Measurements from ENCODE around the gene FAM171A1.

Gene FAM171A1

GRCh38 chr10:15181576-15182156 lies 189.4 kb downstream of the FAM171A1 start:
- no peaks in the 10 kb centered on the region for H3K9me3 ChIP-seq (ENCODE audit: control insufficient read depth, low read length)
- WGBS, 2 experiments, result 91 to 92% methylated on average over 2 of the region's 2 CpGs
- H3K4me3 ChIP-seq (ENCODE audit: insufficient read depth, low read depth, low read length), result no peak overlapping the region
- no peaks in the 10 kb centered on the region for H3K27me3 ChIP-seq (ENCODE audit: control insufficient read depth, insufficient read depth, low read length, poor library complexity, severe bottlenecking)
- H3K36me3 ChIP-seq (ENCODE audit: control insufficient read depth, insufficient read depth, low read length), result no peaks in the 10 kb centered on the region
- no peaks in the 10 kb centered on the region for H3K4me1 ChIP-seq (ENCODE audit: control insufficient read depth, insufficient read depth, low read length)
- no peak overlapping the region for H3K27ac ChIP-seq (ENCODE audit: insufficient read depth, low read depth, low read length, poor library complexity, severe bottlenecking)

GRCh38 chr10:15180736-15181135 lies 190.4 kb downstream of the FAM171A1 start:
- no peak overlapping the region for H3K27ac ChIP-seq (ENCODE audit: insufficient read depth, low read depth, low read length, poor library complexity, severe bottlenecking)
- no peaks in the 10 kb centered on the region for H3K9me3 ChIP-seq (ENCODE audit: control insufficient read depth, low read length)
- H3K4me1 ChIP-seq (ENCODE audit: control insufficient read depth, insufficient read depth, low read length), result no peaks in the 10 kb centered on the region
- no peaks in the 10 kb centered on the region for H3K27me3 ChIP-seq (ENCODE audit: control insufficient read depth, insufficient read depth, low read length, poor library complexity, severe bottlenecking)
- WGBS, 2 experiments, result 86 to 88% methylated on average over 5 of the region's 5 CpGs
- H3K4me3 ChIP-seq (ENCODE audit: insufficient read depth, low read depth, low read length), result no peak overlapping the region
- H3K36me3 ChIP-seq (ENCODE audit: control insufficient read depth, insufficient read depth, low read length), result no peaks in the 10 kb centered on the region

GRCh38 chr10:15176269-15176668 lies 194.8 kb downstream of the FAM171A1 start:
- H3K4me1 ChIP-seq (ENCODE audit: control insufficient read depth, insufficient read depth, low read length), result no peaks in the 10 kb centered on the region
- H3K4me3 ChIP-seq (ENCODE audit: insufficient read depth, low read depth, low read length), result no peak overlapping the region
- H3K9me3 ChIP-seq (ENCODE audit: control insufficient read depth, low read length), result no peaks in the 10 kb centered on the region
- H3K27me3 ChIP-seq (ENCODE audit: control insufficient read depth, insufficient read depth, low read length, poor library complexity, severe bottlenecking), result no peaks in the 10 kb centered on the region
- WGBS, 2 experiments, result 83 to 94% methylated on average over 3 of the region's 3 CpGs
- H3K27ac ChIP-seq (ENCODE audit: insufficient read depth, low read depth, low read length, poor library complexity, severe bottlenecking), result no peak overlapping the region
- H3K36me3 ChIP-seq (ENCODE audit: control insufficient read depth, insufficient read depth, low read length), result no peaks in the 10 kb centered on the region

- no peak overlapping the region for H3K4me3 ChIP-seq (ENCODE audit: insufficient read depth, low read depth, low read length)
- H3K27me3 ChIP-seq (ENCODE audit: control insufficient read depth, insufficient read depth, low read length, poor library complexity, severe bottlenecking), result no peaks in the 10 kb centered on the region
- no peak overlapping the region for H3K27ac ChIP-seq (ENCODE audit: insufficient read depth, low read depth, low read length, poor library complexity, severe bottlenecking)
- 89 to 95% methylated on average over 6 of the region's 6 CpGs for WGBS, 2 experiments
- H3K4me1 ChIP-seq (ENCODE audit: control insufficient read depth, insufficient read depth, low read length), result no peaks in the 10 kb centered on the region
- H3K9me3 ChIP-seq (ENCODE audit: control insufficient read depth, low read length), result no peaks in the 10 kb centered on the region
- H3K36me3 ChIP-seq (ENCODE audit: control insufficient read depth, insufficient read depth, low read length), result no peaks in the 10 kb centered on the region
These were observed 195.5 kb downstream of the FAM171A1 start for GRCh38 chr10:15175587-15175986.

DNA sequence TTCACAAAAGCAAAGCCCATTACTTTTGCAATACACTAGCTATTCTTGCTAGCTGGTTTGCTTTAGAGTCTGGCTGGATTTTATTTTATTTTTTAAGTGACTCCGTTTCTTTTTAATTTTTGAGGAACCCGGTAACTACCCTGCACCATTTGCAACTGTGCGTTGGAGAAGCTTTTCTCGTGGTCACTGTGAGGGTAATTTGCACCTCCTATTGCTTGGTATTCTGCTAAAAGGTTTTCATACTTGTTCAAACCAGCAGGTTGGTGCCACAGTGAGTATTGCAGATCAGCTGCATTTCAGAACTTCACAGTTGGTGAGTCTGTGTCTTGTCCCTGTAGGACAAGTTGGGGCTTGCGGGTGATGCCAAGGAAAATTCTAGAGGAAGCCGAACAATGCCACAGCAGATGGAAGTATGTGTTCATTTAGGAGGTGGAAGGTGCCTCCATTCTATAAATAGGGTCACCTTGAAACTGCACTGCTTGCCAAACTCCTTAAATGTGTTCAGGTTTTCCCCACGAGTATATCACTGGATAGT lies 198.7 kb downstream of the FAM171A1 start:
- H3K9me3 ChIP-seq (ENCODE audit: control insufficient read depth, low read length), result no peaks in the 10 kb centered on the region

GRCh38 chr10:15169555-15170401 lies 201.3 kb downstream of the FAM171A1 start:
- Histone ChIP-seq H3K36me3 (ENCODE audit: control insufficient read depth, insufficient read depth, low read length) (no peaks in the 10 kb centered on the region), H3K27me3 (ENCODE audit: control insufficient read depth, insufficient read depth, low read length, poor library complexity, severe bottlenecking) (peaks cover 5% of the 10 kb centered on the region), H3K27ac (ENCODE audit: insufficient read depth, low read depth, low read length, poor library complexity, severe bottlenecking) (no peak overlapping the region), H3K9me3 (ENCODE audit: control insufficient read depth, low read length) (no peaks in the 10 kb centered on the region), H3K4me1 (ENCODE audit: control insufficient read depth, insufficient read depth, low read length) (peaks cover 13% of the 10 kb centered on the region), H3K4me3 (ENCODE audit: insufficient read depth, low read depth, low read length) (no peak overlapping the region)
- 91 to 92% methylated on average over 16 of the region's 16 CpGs for whole genome bisulfite sequencing, 2 experiments

More for the DNA sequence above, 198.7 kb downstream of the FAM171A1 start:
- no peaks in the 10 kb centered on the region for H3K36me3 ChIP-seq (ENCODE audit: control insufficient read depth, insufficient read depth, low read length)
- H3K27me3 ChIP-seq (ENCODE audit: control insufficient read depth, insufficient read depth, low read length, poor library complexity, severe bottlenecking), result peaks cover 5% of the 10 kb centered on the region
- no peak overlapping the region for H3K4me3 ChIP-seq (ENCODE audit: insufficient read depth, low read depth, low read length)
- peaks cover 4% of the 10 kb centered on the region for H3K4me1 ChIP-seq (ENCODE audit: control insufficient read depth, insufficient read depth, low read length)
- no peak overlapping the region for H3K27ac ChIP-seq (ENCODE audit: insufficient read depth, low read depth, low read length, poor library complexity, severe bottlenecking)
- 94 to 96% methylated on average over 6 of the region's 7 CpGs for WGBS, 2 experiments

DNA sequence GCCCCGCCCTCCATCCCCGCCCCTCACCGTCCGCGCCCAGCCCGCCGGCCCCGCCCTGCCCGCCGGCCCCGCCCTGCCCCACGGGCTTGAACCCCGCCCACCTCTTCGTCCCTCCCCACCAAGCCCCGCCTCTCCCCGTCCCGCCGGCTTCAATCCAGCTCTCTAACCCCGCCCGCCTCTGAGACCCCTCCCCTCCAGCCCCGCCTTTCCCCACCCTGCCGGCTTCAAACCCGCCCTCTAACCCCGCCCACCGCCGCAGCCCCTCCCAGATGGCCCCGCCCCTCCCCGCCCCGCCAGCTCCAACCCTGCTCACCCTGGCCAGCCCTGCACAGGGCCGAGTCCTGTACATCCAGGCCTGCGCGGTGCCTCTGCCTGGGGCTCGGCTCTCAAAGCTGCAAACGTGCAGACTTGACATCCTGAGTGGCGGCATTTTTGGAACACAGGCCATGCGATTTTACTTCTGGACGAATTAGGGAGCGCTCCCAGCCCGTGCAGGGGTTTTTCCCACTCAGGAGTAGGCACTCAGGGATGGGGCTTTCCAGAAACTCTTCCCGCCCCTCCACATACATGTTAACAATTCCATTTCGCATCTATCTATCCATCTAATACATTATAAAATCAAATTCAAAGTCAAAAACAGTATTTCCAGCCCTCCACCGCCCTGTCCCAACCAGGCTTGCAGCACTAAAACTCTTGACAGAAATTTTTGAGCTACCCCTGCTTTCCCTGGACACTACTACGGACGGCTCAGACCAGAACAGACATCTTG lies 202.1 kb downstream of the FAM171A1 start:
- H3K9me3 ChIP-seq (ENCODE audit: control insufficient read depth, low read length), result no peaks in the 10 kb centered on the region
- H3K27me3 ChIP-seq (ENCODE audit: control insufficient read depth, insufficient read depth, low read length, poor library complexity, severe bottlenecking), result peaks cover 5% of the 10 kb centered on the region
- WGBS, 2 experiments, result 15 to 25% methylated on average over 29 to 44 of the region's 44 CpGs
- H3K27ac ChIP-seq (ENCODE audit: insufficient read depth, low read depth, low read length, poor library complexity, severe bottlenecking), result no peak overlapping the region
- no peak overlapping the region for H3K4me3 ChIP-seq (ENCODE audit: insufficient read depth, low read depth, low read length)
- H3K36me3 ChIP-seq (ENCODE audit: control insufficient read depth, insufficient read depth, low read length), result no peaks in the 10 kb centered on the region
- peaks cover 13% of the 10 kb centered on the region for H3K4me1 ChIP-seq (ENCODE audit: control insufficient read depth, insufficient read depth, low read length)

- peak within 1 kb of the TSS; percentile 81 for H3K4me3 ChIP-seq (ENCODE audit: insufficient read depth, low read depth, low read length)
- no peaks in the 10 kb centered on the region for H3K9me3 ChIP-seq (ENCODE audit: control insufficient read depth, low read length)
- peaks cover 5% of the 10 kb centered on the region for H3K27me3 ChIP-seq (ENCODE audit: control insufficient read depth, insufficient read depth, low read length, poor library complexity, severe bottlenecking)
- peak within 1 kb of the TSS; percentile 87 for H3K27ac ChIP-seq (ENCODE audit: insufficient read depth, low read depth, low read length, poor library complexity, severe bottlenecking)
- peaks cover 13% of the 10 kb centered on the region for H3K4me1 ChIP-seq (ENCODE audit: control insufficient read depth, insufficient read depth, low read length)
- 0% methylated on average over 56 to 70 of the region's 70 CpGs for WGBS, 2 experiments
- no peaks in the 10 kb centered on the region for H3K36me3 ChIP-seq (ENCODE audit: control insufficient read depth, insufficient read depth, low read length)
These were observed 202.8 kb downstream of the FAM171A1 start, which contains the start of gene NMT2 for GRCh38 chr10:15168291-15168785. TSS of gene NMT2 (minus strand) at chr10:15168693. CDS start at chr10:15168612, 81 bp downstream.

DNA sequence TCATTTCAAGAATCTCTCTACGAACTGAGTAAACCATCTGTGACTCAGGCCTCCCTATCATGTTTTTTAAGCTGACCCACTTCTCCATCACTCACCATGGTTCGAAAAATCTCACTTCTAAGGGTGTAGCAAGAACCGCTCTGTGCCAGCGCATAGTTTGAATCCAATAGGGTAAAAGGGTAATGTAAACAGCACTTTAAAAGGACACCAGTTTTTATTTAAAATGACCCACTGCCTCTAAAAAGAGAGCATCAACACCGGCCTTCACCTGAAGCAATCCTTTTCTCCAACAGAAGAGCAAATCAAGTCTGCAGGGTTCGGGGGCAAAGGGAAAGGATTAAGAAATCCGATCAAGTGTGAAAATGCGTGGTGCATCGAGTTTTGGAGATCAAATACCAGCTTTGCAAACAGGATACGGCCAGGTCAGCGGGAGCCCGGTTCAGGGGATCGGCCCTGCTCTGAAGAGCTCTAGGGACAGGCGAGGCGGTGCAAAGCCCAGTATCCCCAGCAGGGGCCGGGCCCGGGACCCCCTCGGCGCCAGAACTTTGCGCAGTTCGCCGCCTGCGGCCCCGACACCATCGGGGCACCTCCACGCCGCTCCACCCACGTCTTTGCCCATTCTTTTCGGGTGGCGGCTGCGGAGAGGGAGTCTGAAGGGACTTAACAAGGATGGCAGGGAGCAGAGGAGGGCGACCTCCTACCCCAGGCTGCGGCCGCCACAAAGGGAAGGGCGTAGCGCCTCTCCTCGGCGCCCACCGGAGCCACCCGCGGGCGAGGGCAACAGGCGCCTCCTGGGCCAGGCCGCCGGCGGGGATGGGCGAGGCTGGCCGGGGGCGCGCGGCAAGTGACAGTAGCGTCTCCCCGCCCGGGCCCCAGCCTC lies 203.4 kb downstream of the FAM171A1 start:
- WGBS, 2 experiments, result 1 to 2% methylated on average over 53 to 54 of the region's 54 CpGs
- H3K36me3 ChIP-seq (ENCODE audit: control insufficient read depth, insufficient read depth, low read length), result no peaks in the 10 kb centered on the region
- H3K4me3 ChIP-seq (ENCODE audit: insufficient read depth, low read depth, low read length), result peak overlapping the region; percentile 81
- H3K27me3 ChIP-seq (ENCODE audit: control insufficient read depth, insufficient read depth, low read length, poor library complexity, severe bottlenecking), result peaks cover 5% of the 10 kb centered on the region
- no peaks in the 10 kb centered on the region for H3K9me3 ChIP-seq (ENCODE audit: control insufficient read depth, low read length)
- peak overlapping the region; percentile 87 for H3K27ac ChIP-seq (ENCODE audit: insufficient read depth, low read depth, low read length, poor library complexity, severe bottlenecking)
- H3K4me1 ChIP-seq (ENCODE audit: control insufficient read depth, insufficient read depth, low read length), result peaks cover 13% of the 10 kb centered on the region
